IPS DF 6.9 (cell line): ENCODE measurements around the gene RIPOR2.
"Not testable (repeated sequence)": the region's sequence is repeated elsewhere in the genome, so short reads cannot be mapped to it uniquely, and the experiment has no call there.

Experiments used
- DNase-seq: peaks from one replicate; pipeline ENCODE4 v3.0.0-alpha.2; 2013; ENCODE audit warnings: low read depth, low spot score
- H3K27ac ChIP-seq: one replicate; pipeline ENCODE4 v1.5.1; 2013; ENCODE audit warnings: low read length, control low read depth
- H3K27me3 ChIP-seq: 2 replicates; pipeline ENCODE4 v1.6.1; 2013; ENCODE audit warnings: mild to moderate bottlenecking, low read length; ENCODE audit not compliant: control insufficient read depth, insufficient read depth
- H3K36me3 ChIP-seq: 2 replicates; pipeline ENCODE4 v1.6.1; 2013; ENCODE audit warnings: low read length; ENCODE audit not compliant: control insufficient read depth, insufficient read depth
- H3K4me1 ChIP-seq: 2 replicates; pipeline ENCODE4 v1.6.1; 2013; ENCODE audit warnings: low read length; ENCODE audit not compliant: control insufficient read depth, insufficient read depth
- H3K4me3 ChIP-seq: 2 replicates; pipeline ENCODE4 v1.5.1; 2013; ENCODE audit warnings: mild to moderate bottlenecking, low read length
- H3K9me3 ChIP-seq: 2 replicates; pipeline ENCODE4 v1.6.1; 2013; ENCODE audit warnings: low read length, inconsistent platforms; ENCODE audit not compliant: control insufficient read depth, insufficient read depth
- WGBS: extraction: QIAGEN DNeasy Blood & Tissue Kit; methylation state at CpG from one replicate; pipeline ENCODE4 v1.1.7; 2013; ENCODE audit warnings: mixed read lengths, missing lambda C conversion rate; ENCODE audit not compliant: insufficient read length, insufficient coverage; 5-methylcytosine and 5-hydroxymethylcytosine counted together

The RIPOR2 gene

DNA sequence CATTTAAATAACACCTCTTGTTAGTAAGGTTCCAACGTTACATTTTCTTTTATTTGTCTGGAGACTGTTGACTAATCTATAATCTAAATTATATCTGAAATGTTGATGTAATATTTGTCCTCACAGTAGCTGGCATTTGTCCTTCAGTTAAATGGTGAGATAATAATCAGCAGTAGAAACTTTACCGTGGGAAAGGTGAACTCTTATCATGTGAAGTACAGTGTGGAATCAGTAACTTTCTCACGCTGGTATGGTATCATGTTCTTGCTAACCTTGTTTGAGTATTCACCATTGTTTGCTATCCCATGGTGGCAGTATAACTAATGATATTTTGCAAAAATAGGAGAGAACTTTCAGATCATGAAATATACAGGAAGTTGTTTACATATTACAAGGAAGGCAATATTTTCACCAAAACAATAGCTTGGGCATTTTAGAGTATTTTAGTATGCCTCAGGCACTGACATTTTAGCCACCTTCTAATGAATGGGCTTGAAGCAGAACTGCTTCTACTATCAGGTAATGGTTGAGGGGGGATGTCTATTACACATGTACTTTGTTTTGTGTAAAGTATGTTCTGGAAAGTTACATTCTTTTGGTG lies 156.2 kb downstream of the RIPOR2 start:
- H3K36me3 ChIP-seq: peaks cover 5% of the 10 kb centered on the region; the same call in 1 of the 2 replicates
- no CpG with 5 or more reads among the region's 3 CpGs for WGBS
- no peaks in the 10 kb centered on the region for H3K9me3 ChIP-seq
- H3K27me3 ChIP-seq: no peaks in the 10 kb centered on the region
- H3K27ac ChIP-seq: no peak overlapping the region
- no peak for DNase-seq
- H3K4me3 ChIP-seq: no peak overlapping the region
- H3K4me1 ChIP-seq: peaks cover 3% of the 10 kb centered on the region; the same call in 1 of the 2 replicates

DNA sequence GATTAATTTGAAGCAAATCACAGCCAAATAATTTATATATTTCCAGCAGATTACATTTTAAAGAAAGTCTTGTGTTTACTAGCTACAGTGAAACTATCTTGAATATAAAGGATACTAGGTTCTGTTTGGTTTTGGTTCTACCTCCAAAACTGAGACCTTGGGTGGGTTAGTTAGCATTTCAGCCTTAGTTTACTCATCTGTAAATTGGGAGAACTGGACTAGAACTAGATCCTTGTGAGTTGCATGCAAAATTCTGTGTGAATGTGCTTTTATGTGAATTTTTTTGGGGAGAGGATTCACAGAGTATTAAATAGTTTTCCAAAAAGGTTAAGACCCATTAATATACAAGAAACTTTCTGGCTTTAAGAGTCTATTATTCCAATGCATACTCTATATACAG lies 156.9 kb downstream of the RIPOR2 start:
- Histone ChIP-seq H3K4me3 (no peak overlapping the region), H3K27ac (no peak overlapping the region), H3K27me3 (no peaks in the 10 kb centered on the region), H3K9me3 (no peaks in the 10 kb centered on the region), H3K36me3 (peaks cover 5% of the 10 kb centered on the region; the same call in 1 of the 2 replicates), H3K4me1 (peaks cover 3% of the 10 kb centered on the region; the same call in 1 of the 2 replicates)
- DNase-seq: no peak

DNA sequence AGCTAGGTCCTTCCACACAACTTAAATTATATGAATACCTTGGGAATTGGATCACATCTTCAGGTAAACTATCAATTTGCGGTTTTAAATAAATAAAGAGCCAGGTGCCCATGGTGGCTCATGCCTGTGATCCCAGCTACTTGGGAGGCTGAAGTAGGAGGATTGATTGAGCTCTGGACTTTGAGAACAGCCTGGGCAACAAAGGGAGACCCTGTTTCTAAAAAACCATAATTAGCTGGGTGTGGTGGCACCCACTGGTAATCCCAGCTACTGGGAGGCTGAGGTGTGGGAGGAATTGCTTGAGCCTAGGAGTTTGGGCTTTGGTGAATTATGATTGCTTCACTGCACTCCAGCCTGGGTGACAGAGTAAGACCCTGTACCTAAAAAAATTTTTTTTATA lies 157.6 kb downstream of the RIPOR2 start:
- no peak overlapping the region for H3K4me3 ChIP-seq
- peaks cover 5% of the 10 kb centered on the region; the same call in 1 of the 2 replicates for H3K36me3 ChIP-seq
- H3K27me3 ChIP-seq: no peaks in the 10 kb centered on the region
- H3K9me3 ChIP-seq: no peaks in the 10 kb centered on the region
- H3K27ac ChIP-seq: no peak overlapping the region
- no CpG with 5 or more reads among the region's 1 CpG for WGBS
- H3K4me1 ChIP-seq: peaks cover 3% of the 10 kb centered on the region; the same call in 1 of the 2 replicates
- DNase-seq: no peak

DNA sequence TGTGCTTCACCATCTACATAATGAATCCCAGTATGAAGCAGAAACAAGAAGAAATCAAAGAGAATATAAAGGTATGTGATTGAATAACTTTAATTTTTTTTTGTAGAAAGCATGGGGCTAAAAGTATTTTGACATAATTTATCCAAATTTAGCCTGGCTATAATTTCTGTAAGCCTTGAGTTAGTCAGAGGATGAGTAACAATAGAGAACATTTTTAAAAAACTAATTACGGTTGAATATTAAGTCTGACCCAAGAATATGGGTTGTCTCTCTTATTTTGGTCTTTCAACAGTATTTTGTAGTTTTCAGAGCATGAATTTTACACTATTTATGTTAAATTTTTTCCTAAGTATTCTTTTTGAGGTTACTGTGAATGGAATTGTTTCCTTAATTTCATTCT lies 158.5 kb downstream of the RIPOR2 start:
- no peak overlapping the region for H3K27ac ChIP-seq
- H3K27me3 ChIP-seq: no peaks in the 10 kb centered on the region
- H3K36me3 ChIP-seq: peaks cover 5% of the 10 kb centered on the region; the same call in 1 of the 2 replicates
- no peaks in the 10 kb centered on the region for H3K9me3 ChIP-seq
- no CpG with 5 or more reads among the region's 1 CpG for WGBS
- no peak for DNase-seq
- H3K4me3 ChIP-seq: no peak overlapping the region
- peaks cover 3% of the 10 kb centered on the region; the same call in 1 of the 2 replicates for H3K4me1 ChIP-seq

DNA sequence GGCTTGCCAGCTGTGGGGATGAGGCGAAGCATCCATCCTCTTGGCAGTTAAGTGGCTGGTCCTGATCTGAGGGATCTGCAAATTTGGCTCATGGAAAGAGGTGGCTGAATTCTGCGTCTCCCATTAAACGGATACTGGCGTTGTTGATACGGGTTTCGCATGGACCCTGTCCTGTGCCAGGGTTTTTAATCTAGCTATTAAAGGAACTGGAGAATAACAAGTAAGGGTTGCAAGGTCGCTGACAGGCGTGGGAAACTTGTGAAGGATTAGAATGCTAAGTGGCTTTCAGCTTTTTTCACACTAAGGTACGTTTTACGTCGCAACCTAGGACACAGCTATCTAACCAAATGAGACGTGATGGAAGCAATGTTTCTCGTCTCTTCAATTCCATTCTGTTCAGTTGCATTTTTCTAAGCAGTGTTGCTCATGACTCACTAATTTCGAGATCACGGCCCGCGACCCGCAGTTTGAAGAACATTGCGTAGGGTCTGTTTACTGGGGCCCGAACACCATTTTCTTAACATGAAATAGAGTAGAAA lies 160.2 kb downstream of the RIPOR2 start:
- H3K36me3 ChIP-seq: peaks cover 2% of the 10 kb centered on the region; the same call in 1 of the 2 replicates
- no peaks in the 10 kb centered on the region for H3K9me3 ChIP-seq
- no peak for DNase-seq
- H3K4me3 ChIP-seq: peak overlapping the region; percentile 80; the same call in 1 of the 2 replicates
- H3K27ac ChIP-seq: no peak overlapping the region
- no CpG with 5 or more reads among the region's 20 CpGs for WGBS
- H3K4me1 ChIP-seq: peaks cover 3% of the 10 kb centered on the region; the same call in 1 of the 2 replicates
- no peaks in the 10 kb centered on the region for H3K27me3 ChIP-seq

DNA sequence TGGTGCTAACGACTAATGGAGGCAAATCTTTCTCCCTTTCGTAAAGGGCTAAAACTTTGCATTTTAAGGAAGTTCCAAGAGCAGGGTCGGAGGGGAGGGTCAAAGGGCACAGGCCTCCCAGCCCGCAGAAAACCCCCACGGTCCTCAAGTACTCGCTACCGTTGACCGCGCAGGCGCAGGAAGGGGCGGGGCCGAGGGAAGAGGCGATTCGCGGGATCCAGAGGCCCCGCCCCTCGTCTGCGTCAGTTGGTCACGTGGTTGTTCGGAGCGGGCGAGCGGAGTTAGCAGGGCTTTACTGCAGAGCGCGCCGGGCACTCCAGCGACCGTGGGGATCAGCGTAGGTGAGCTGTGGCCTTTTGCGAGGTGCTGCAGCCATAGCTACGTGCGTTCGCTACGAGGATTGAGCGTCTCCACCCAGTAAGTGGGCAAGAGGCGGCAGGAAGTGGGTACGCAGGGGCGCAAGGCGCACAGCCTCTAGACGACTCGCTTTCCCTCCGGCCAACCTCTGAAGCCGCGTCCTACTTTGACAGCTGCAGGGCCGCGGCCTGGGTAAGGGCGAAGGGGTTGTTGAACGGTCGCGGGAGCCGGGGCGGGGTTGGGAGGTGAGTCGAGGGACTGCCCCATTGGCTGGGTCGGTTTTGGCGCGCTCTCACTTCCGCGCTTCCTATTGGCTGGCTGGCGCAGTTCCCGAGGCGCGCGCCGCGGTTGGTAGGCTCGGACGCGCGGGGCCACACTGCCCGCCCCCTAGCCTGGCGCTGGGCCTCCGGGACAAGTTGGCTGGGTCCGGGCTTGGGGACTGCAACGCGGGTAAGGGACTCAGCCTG lies 160.9 kb downstream of the RIPOR2 start, which contains the start of gene GMNN:
Gene GMNN, plus strand, starts transcription at position 242 of the 824 bp plus-strand sequence. CDS start 2,310 bp downstream, outside the sequence.
- peak; percentile 88 for DNase-seq
- peaks cover 2% of the 10 kb centered on the region; the same call in 1 of the 2 replicates for H3K36me3 ChIP-seq
- no peaks in the 10 kb centered on the region for H3K27me3 ChIP-seq
- WGBS: no CpG with 5 or more reads among the region's 75 CpGs
- no peaks in the 10 kb centered on the region for H3K9me3 ChIP-seq
- peak within 1 kb of the TSS; percentile 80 for H3K4me3 ChIP-seq
- peaks cover 3% of the 10 kb centered on the region; the same call in 1 of the 2 replicates for H3K4me1 ChIP-seq
- H3K27ac ChIP-seq: no peak within 1 kb of the TSS

DNA sequence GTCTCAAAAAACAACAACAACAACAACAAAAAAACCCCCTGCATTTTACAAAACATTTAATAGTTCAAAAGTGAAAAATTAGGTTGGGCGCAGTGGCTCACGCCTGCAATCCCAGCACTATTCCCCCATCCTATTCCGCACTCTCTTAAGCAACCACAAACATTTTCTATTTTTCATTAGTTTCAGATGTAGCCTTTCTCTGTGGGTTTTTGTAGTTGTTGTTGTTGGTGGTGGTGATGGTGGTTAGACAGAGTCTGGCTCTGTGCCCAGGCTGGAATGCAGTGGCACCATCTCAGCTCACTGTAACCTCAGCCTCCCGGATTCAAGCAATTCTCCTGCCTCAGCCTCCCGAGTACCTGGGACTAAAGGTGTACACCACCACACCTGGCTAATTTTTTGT lies 167.4 kb downstream of the RIPOR2 start:
- H3K36me3 ChIP-seq: no peaks in the 10 kb centered on the region
- H3K4me3 ChIP-seq: no peak overlapping the region
- H3K9me3 ChIP-seq: no peaks in the 10 kb centered on the region
- H3K4me1 ChIP-seq: no peaks in the 10 kb centered on the region
- DNase-seq: no peak
- 0 out of 2 replicates have a peak, but pooled peaks cover 1% of the 10 kb centered on the region for H3K27me3 ChIP-seq
- WGBS: no CpG with 5 or more reads among the region's 5 CpGs
- no peak overlapping the region for H3K27ac ChIP-seq

DNA sequence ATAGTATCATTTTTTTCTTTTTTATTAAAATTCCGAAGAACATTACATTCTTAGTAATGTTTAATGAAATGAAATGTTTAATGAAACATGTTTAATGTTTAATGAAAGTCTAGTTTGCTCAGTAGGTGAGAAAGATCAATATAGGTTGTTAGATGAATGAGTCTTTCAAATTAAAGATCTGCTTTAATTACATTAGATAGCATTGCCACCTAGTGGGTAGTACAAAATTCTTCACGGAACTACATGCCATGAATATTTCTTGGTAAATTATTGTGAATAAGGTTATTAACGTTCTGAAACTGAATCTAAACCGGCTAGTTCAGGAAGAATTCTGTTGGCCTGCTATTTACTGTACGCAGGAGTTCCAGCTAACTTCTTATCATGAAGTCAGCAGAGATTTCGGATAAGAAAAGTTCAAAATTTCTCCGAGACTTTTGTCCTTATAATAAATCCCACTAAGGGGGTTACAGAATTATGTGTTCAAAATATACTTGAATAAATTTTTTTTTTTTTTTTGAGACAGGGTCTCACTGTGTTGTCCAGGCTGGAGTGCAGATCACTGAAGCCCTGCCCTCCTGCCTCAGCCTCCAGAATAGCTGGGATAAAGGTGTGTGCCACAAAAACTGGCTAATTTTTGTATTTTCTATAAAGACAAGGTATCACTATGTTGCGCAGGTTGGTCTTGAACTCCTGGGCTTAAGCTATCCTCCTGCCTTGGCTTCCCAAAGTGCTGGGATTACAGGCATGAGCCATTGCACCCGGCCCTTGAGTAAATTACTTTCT lies 168.9 kb downstream of the RIPOR2 start:
- no peak for DNase-seq

DNA sequence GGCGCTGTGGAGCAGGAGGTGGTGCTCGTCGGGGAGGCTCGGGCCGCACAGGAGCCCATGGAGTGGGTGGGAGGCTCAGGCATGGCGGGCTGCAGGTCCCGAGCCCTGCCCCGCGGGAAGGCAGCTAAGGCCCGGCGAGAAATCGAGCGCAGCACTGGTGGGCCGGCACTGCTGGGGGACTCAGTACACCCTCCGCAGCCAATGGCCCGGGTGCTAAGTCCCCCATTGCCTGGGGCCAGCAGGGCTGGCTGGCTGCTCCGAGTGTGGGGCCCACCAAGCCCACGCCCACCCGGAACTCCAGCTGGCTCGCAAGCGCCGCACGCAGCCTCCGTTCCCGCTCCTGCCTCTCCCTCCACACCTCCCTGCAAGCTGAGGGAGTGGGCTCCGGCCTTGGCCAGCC lies 169.8 kb downstream of the RIPOR2 start:
- H3K9me3 ChIP-seq, H3K36me3 ChIP-seq, H3K27ac ChIP-seq, DNase-seq, H3K4me1 ChIP-seq, H3K27me3 ChIP-seq, H3K4me3 ChIP-seq: not testable (repeated sequence)
- WGBS: no CpG with 5 or more reads among the region's 26 CpGs

More for the DNA sequence above, 168.9 kb downstream of the RIPOR2 start:
- H3K4me3 ChIP-seq: no peak overlapping the region
- WGBS: 100% methylated on average over 1 of the region's 9 CpGs
- H3K4me1 ChIP-seq: no peaks in the 10 kb centered on the region
- 0 out of 2 replicates have a peak, but pooled peaks cover 1% of the 10 kb centered on the region for H3K27me3 ChIP-seq
- no peaks in the 10 kb centered on the region for H3K9me3 ChIP-seq
- H3K36me3 ChIP-seq: no peaks in the 10 kb centered on the region
- H3K27ac ChIP-seq: no peak overlapping the region
